MCF 10A (cell line): ENCODE data around the gene PDIK1L. TPM values are rescaled to one million over a fixed set of nuclear protein-coding genes. Genes with fewer than 3 reads are reported as not detected.
"Not testable (repeated sequence)": the region's sequence is repeated elsewhere in the genome, so short reads cannot be mapped to it uniquely, and the experiment has no call there.

Experiments used
- BruUV-seq: library from RNA; stranded (reverse); fragments of 400-500 nt; replicated peaks from 2 replicates; lab custom pipeline; 2021; lab: Mats Ljungman, UMichigan
- CTCF ChIA-PET: fragments of 300-600 bp; sonication (Branson Sonifier 250); formaldehyde crosslinking; extraction: SDS; loops from one replicate; lab custom pipeline; 2021; ENCODE audit warnings: antibody characterized with exemption, inconsistent platforms; lab: Yijun Ruan, JAX
- POLR2A ChIA-PET: fragments of 300-600, 350-650 bp; sonication (Branson Sonifier 250); formaldehyde crosslinking; extraction: SDS; loops from one replicate; lab custom pipeline; 2020; ENCODE audit warnings: antibody characterized with exemption, inconsistent platforms; lab: Yijun Ruan, JAX
- DNase-seq: peaks from one replicate; pipeline ENCODE4 v3.0.0-alpha.2; 2018; ENCODE audit not compliant: unreplicated experiment
- H3K27ac Mint-ChIP-seq: one replicate; pipeline ENCODE4 v1.8.0; 2022; ENCODE audit warnings: mild to moderate bottlenecking, low read depth, mixed read lengths; ENCODE audit not compliant: unreplicated experiment
- H3K27me3 Mint-ChIP-seq: one replicate; pipeline ENCODE4 v1.8.0; 2022; ENCODE audit warnings: mixed read lengths; ENCODE audit not compliant: insufficient read depth, unreplicated experiment
- H3K36me3 Mint-ChIP-seq: one replicate; pipeline ENCODE4 v1.8.0; 2022; ENCODE audit warnings: mild to moderate bottlenecking, moderate library complexity, mixed read lengths; ENCODE audit not compliant: insufficient read depth, unreplicated experiment
- H3K4me1 Mint-ChIP-seq: one replicate; pipeline ENCODE4 v1.8.0; 2022; ENCODE audit warnings: mixed read lengths; ENCODE audit not compliant: insufficient read depth, unreplicated experiment
- H3K4me3 Mint-ChIP-seq: one replicate; pipeline ENCODE4 v1.8.0; 2022; ENCODE audit warnings: mild to moderate bottlenecking, moderate library complexity, mixed read lengths; ENCODE audit not compliant: unreplicated experiment
- H3K9me3 Mint-ChIP-seq: one replicate; pipeline ENCODE4 v1.8.0; 2022; ENCODE audit warnings: mixed read lengths; ENCODE audit not compliant: unreplicated experiment
- intact Hi-C: fragments of 100-400 bp; cut with micrococcal nuclease; formaldehyde crosslinking; loops from 2 replicates; pipeline ENCODE4 v1.14.1; 2022
- total RNA-seq: library from RNA; stranded (reverse); gene quantifications from 2 replicates; pipeline ENCODE4 v1.2.3, GENCODE V29; 2022
- TF ChIP-seq, protein P1 (sequence below): fragments of 200-600 bp; IDR thresholded peaks from one replicate; pipeline ENCODE4 v1.8.0; 2022; ENCODE audit warnings: antibody characterized with exemption, mild to moderate bottlenecking; ENCODE audit not compliant: unreplicated experiment

PDIK1L gene
- total RNA-seq, 1 experiment from 2014 or later = 10.9 TPM

DNA sequence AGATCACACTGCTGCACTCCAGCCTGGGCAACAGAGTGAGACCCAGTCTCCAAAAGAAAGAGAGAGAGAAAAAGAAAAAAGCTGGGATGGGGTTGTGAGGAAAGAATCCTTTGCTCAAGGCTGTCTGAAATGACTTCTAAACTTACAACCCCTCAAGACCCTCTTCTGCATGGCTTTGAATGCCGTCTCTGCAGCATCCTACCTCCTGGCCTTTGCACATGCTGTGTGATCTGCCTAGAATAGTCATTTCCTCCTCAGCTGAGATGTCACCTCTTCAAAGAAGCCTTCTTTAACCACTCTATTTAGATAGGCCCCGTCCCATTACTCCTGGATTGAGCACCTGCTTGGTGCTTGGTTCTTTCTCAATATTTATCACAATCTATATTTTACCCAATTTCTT lies 26.8 kb upstream of the PDIK1L start:
- H3K36me3 Mint-ChIP-seq = no peaks in the 10 kb centered on the region
- H3K4me3 Mint-ChIP-seq = no peak overlapping the region
- no peaks in the 10 kb centered on the region for H3K4me1 Mint-ChIP-seq
- CTCF ChIA-PET = interaction anchor here (0.6 to 3.2 kb wide), 4 partner anchors 18 to 71 kb away, joined by 3 to 14 read pairs (median 4); no protein-coding TSS in a partner anchor
- TF ChIP-seq, protein P1, sequence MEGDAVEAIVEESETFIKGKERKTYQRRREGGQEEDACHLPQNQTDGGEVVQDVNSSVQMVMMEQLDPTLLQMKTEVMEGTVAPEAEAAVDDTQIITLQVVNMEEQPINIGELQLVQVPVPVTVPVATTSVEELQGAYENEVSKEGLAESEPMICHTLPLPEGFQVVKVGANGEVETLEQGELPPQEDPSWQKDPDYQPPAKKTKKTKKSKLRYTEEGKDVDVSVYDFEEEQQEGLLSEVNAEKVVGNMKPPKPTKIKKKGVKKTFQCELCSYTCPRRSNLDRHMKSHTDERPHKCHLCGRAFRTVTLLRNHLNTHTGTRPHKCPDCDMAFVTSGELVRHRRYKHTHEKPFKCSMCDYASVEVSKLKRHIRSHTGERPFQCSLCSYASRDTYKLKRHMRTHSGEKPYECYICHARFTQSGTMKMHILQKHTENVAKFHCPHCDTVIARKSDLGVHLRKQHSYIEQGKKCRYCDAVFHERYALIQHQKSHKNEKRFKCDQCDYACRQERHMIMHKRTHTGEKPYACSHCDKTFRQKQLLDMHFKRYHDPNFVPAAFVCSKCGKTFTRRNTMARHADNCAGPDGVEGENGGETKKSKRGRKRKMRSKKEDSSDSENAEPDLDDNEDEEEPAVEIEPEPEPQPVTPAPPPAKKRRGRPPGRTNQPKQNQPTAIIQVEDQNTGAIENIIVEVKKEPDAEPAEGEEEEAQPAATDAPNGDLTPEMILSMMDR = no peak
- no peak overlapping the region for H3K27ac Mint-ChIP-seq
- BruUV-seq = no TSS peak
- intact Hi-C loops = no loop called here
- POLR2A ChIA-PET = no interaction called here
- peaks cover 27% of the 10 kb centered on the region for H3K27me3 Mint-ChIP-seq
- H3K9me3 Mint-ChIP-seq = no peaks in the 10 kb centered on the region
- DNase-seq = no peak

DNA sequence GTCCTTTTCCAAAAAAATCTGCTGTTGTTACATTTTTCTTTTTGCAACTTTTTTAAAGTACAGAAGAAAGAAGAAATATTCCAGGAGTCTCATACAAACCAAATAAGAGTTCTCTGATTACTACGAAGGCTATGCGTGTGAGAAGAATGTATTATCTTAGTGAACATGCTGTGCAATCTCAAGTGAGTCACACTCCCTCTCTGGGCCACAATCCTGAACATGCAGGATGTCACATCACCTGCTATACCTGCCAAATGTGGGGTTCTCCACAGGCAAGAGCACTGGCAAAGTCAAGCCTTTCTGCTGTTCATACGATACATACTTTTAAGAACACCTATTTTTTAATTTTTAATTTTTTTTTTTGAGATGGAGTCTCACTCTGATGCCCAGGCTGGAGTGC lies 22.5 kb upstream of the PDIK1L start:
- Mint-ChIP-seq H3K9me3 (no peaks in the 10 kb centered on the region), H3K27ac (no peak overlapping the region), H3K4me1 (no peaks in the 10 kb centered on the region), H3K27me3 (peaks cover 46% of the 10 kb centered on the region), H3K36me3 (no peaks in the 10 kb centered on the region), H3K4me3 (no peak overlapping the region)
- BruUV-seq = no TSS peak
- DNase-seq = no peak
- ChIA-PET POLR2A (interaction anchor here (0.7 kb wide), 1 partner anchor 9 kb away, joined by 3 read pairs; no protein-coding TSS in a partner anchor), CTCF (no interaction called here)
- intact Hi-C loops = no loop called here
- TF ChIP-seq, protein P1 = no peak

DNA sequence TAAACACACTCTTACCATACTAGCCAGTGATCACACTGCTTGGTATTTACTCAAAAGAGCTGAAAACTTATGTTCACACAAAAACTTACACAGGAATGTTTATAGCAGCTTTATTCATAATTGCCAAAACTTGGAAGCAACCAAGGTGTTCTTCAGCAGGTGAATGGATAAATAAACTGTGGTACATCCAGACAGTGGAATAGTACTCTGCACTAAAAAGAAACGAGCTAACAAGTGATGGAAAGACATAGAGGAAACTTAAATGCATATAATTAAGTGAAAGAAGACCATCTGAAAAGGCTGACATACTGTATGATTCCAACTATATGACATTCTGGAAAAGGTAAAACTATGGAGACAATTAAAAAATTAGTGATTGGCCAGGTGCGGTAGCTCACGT lies 20.7 kb upstream of the PDIK1L start:
- peaks cover 29% of the 10 kb centered on the region for H3K27me3 Mint-ChIP-seq
- no peaks in the 10 kb centered on the region for H3K36me3 Mint-ChIP-seq
- H3K27ac Mint-ChIP-seq = no peak overlapping the region
- H3K4me1 Mint-ChIP-seq = no peaks in the 10 kb centered on the region
- intact Hi-C loops = no loop called here
- ChIA-PET CTCF (interaction anchor here (1.7 kb wide), 1 partner anchor 54 kb away, joined by 5 read pairs; no protein-coding TSS in a partner anchor), POLR2A (no interaction called here)
- no peak for DNase-seq
- H3K4me3 Mint-ChIP-seq = no peak overlapping the region
- H3K9me3 Mint-ChIP-seq = no peaks in the 10 kb centered on the region
- TF ChIP-seq, protein P1 = no peak
- BruUV-seq = no TSS peak

DNA sequence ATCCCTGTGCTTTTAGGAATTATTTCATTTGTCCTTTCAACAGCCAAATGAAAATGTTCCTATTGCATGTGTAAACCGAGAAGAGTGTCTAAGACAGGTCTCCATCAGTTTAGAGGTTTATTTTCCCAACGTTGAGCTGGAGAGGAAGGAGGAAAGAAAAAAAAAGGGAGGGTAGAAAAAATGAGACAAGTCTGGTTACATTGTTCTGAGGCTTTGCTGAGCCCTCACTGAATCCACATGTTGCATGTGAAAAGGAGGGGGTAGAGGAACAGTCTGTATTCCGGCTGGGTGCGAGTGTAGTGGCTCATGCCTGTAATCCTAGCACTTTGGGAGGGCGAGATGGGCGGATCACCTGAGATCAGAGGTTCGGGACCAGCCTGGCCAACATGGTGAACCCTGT lies 19.2 kb upstream of the PDIK1L start:
- DNase-seq = no peak
- TF ChIP-seq, protein P1 = no peak
- H3K4me3 Mint-ChIP-seq = no peak overlapping the region
- no TSS peak for BruUV-seq
- H3K27me3 Mint-ChIP-seq = peaks cover 29% of the 10 kb centered on the region
- CTCF ChIA-PET = interaction anchor here (1.6 kb wide), 1 partner anchor 31 kb away, joined by 4 read pairs; no protein-coding TSS in a partner anchor
- no peaks in the 10 kb centered on the region for H3K9me3 Mint-ChIP-seq
- H3K27ac Mint-ChIP-seq = no peak overlapping the region
- no peaks in the 10 kb centered on the region for H3K36me3 Mint-ChIP-seq
- intact Hi-C loops = no loop called here
- POLR2A ChIA-PET = interaction anchor here (0.7 kb wide), 1 partner anchor 9 kb away, joined by 3 read pairs; no protein-coding TSS in a partner anchor
- H3K4me1 Mint-ChIP-seq = no peaks in the 10 kb centered on the region

DNA sequence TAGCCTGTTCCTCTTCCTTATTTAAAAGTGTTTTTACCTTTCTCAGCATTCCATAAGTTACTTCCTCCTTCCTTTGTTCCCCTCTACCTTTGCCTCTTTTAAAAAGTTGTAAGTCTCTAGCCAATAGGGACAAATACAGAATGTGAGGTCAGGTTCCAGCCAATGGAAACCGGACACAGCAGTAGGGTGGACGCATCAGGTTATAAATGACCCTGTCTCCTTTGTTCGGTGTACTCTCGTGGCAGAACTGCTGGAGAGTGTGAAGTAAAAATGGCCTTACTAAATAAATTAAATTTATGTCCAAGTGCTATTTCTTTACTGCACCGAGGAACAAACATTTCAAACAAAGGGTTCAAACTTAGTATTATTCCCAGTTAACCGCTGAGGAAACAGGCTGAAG lies 18.1 kb upstream of the PDIK1L start:
- H3K4me3 Mint-ChIP-seq, intact Hi-C loops, H3K4me1 Mint-ChIP-seq, BruUV-seq, H3K9me3 Mint-ChIP-seq, H3K36me3 Mint-ChIP-seq, CTCF ChIA-PET, H3K27ac Mint-ChIP-seq, POLR2A ChIA-PET, DNase-seq: not testable (repeated sequence)
- peaks cover 29% of the 10 kb centered on the region for H3K27me3 Mint-ChIP-seq
